ENCODE results near the gene AGO4. TPM values are rescaled to one million over a fixed set of nuclear protein-coding genes. Genes with fewer than 3 reads are reported as not detected.
"Not testable (repeated sequence)": the region's sequence is repeated elsewhere in the genome, so short reads cannot be mapped to it uniquely, and the experiment has no call there.

The AGO4 gene
- total and polyA plus RNA-seq, 2 donors (not counting 1 experiment from before 2014, with no cell fraction given) = 7.8 to 22.6 TPM

- DNase-seq (no peak), ATAC-seq (ENCODE audit: low read depth) (no peak)
- no peaks in the 10 kb centered on the region for H3K36me3 ChIP-seq (replicated peaks in 1 of 2; ENCODE audit: control extremely low read depth in 1 of 2, control insufficient read depth in 1 of 2, extremely low read depth in 1 of 2, insufficient read depth in 2 of 2, low read length in 1 of 2)
- no peak overlapping the region for H3K27ac ChIP-seq (ENCODE audit: low read length in 2 of 2)
- WGBS (ENCODE audit: insufficient coverage) = no CpG with 5 or more reads among the region's 2 CpGs
- H2AFZ ChIP-seq (ENCODE audit: insufficient read depth, low read depth, low read length, poor library complexity, severe bottlenecking) = no peak overlapping the region
- Mint-ChIP-seq H3K27me3 (no peaks in the 10 kb centered on the region), H3K27ac (no peak overlapping the region), H3K4me3 (peak overlapping the region; percentile 90), H3K4me1 (peaks cover 28% of the 10 kb centered on the region), H3K9me3 (ENCODE audit: insufficient read depth) (no peaks in the 10 kb centered on the region)
- no peak for TF ChIP-seq EZH2 (IDR thresholded peaks at IDR 0.05; ENCODE audit: borderline replicate concordance, insufficient read depth, low read depth, low read length, poor library complexity, severe bottlenecking)
- TF ChIP-seq, protein P1, sequence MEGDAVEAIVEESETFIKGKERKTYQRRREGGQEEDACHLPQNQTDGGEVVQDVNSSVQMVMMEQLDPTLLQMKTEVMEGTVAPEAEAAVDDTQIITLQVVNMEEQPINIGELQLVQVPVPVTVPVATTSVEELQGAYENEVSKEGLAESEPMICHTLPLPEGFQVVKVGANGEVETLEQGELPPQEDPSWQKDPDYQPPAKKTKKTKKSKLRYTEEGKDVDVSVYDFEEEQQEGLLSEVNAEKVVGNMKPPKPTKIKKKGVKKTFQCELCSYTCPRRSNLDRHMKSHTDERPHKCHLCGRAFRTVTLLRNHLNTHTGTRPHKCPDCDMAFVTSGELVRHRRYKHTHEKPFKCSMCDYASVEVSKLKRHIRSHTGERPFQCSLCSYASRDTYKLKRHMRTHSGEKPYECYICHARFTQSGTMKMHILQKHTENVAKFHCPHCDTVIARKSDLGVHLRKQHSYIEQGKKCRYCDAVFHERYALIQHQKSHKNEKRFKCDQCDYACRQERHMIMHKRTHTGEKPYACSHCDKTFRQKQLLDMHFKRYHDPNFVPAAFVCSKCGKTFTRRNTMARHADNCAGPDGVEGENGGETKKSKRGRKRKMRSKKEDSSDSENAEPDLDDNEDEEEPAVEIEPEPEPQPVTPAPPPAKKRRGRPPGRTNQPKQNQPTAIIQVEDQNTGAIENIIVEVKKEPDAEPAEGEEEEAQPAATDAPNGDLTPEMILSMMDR (IDR thresholded peaks at IDR 0.05) = no peak
- intact Hi-C loops (cut with micrococcal nuclease) = no loop called here
- H3K79me2 ChIP-seq (ENCODE audit: control insufficient read depth, insufficient read depth, low read length) = peaks cover 52% of the 10 kb centered on the region
- no peaks in the 10 kb centered on the region for H3K27me3 ChIP-seq (replicated peaks in 1 of 4; ENCODE audit: control extremely low read depth in 1 of 4, control insufficient read depth in 3 of 4, insufficient read depth in 4 of 4, low read length in 3 of 4)
- H3K9me3 ChIP-seq (ENCODE audit: control extremely low read depth in 1 of 3, control insufficient read depth in 2 of 3, insufficient read depth in 1 of 3, low read length in 2 of 3) = no peaks in the 10 kb centered on the region
- H3K4me1 ChIP-seq (ENCODE audit: control insufficient read depth in 2 of 2, insufficient read depth in 2 of 2, low read length in 2 of 2) = peaks cover 12 to 14% of the 10 kb centered on the region in 2 donors
- H3K9ac ChIP-seq (ENCODE audit: low read length) = no peak overlapping the region
- peak overlapping the region in 1 of 5 experiments; percentile 83 for H3K4me3 ChIP-seq (ENCODE audit: control extremely low read depth in 1 of 5, extremely low read depth in 1 of 5, insufficient read depth in 1 of 5, low read depth in 2 of 5, low read length in 4 of 5)
- ChIA-PET CTCF (no interaction called here), POLR2A (no interaction called here)
- H3K4me2 ChIP-seq (replicated peaks; ENCODE audit: low read depth, low read length, poor library complexity, severe bottlenecking) = peak overlapping the region; percentile 86
- H4K20me1 ChIP-seq (ENCODE audit: control insufficient read depth, insufficient read depth, low read length, poor library complexity, severe bottlenecking) = no peaks in the 10 kb centered on the region
Measured at GRCh38 chr1:35810096-35810881, 2.5 kb downstream of the AGO4 start.

DNA sequence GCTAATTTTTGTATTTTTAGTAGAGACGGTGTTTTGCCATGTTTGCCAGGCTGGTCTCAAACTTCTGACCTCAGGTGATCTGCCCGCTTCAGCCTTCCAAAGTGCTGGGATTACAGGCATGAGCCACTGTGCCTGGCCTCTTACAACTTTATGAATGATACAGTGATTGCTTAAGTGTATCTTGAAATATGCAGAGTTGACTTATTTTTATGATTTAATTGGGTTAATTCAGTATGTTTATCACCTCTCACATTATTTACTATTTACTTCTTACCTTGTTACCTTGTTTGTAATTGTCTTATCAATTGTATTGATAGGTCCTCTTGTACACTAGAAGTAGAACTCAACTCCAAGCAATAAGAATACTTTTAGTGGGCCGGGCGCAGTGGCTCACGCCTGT lies 4.9 kb downstream of the AGO4 start:
- H4K20me1 ChIP-seq (ENCODE audit: control insufficient read depth, insufficient read depth, low read length, poor library complexity, severe bottlenecking); H3K27ac ChIP-seq (ENCODE audit: low read length in 2 of 2); CTCF ChIA-PET; H3K4me3 Mint-ChIP-seq; H3K27me3 Mint-ChIP-seq; DNase-seq; H2AFZ ChIP-seq (ENCODE audit: insufficient read depth, low read depth, low read length, poor library complexity, severe bottlenecking); H3K4me3 ChIP-seq (ENCODE audit: control extremely low read depth in 1 of 5, extremely low read depth in 1 of 5, insufficient read depth in 1 of 5, low read depth in 2 of 5, low read length in 4 of 5); H3K9ac ChIP-seq (ENCODE audit: low read length); H3K4me2 ChIP-seq (replicated peaks; ENCODE audit: low read depth, low read length, poor library complexity, severe bottlenecking); H3K9me3 ChIP-seq (ENCODE audit: control extremely low read depth in 1 of 3, control insufficient read depth in 2 of 3, insufficient read depth in 1 of 3, low read length in 2 of 3); H3K27me3 ChIP-seq (replicated peaks in 1 of 4; ENCODE audit: control extremely low read depth in 1 of 4, control insufficient read depth in 3 of 4, insufficient read depth in 4 of 4, low read length in 3 of 4); intact Hi-C loops (cut with micrococcal nuclease); H3K36me3 ChIP-seq (replicated peaks in 1 of 2; ENCODE audit: control extremely low read depth in 1 of 2, control insufficient read depth in 1 of 2, extremely low read depth in 1 of 2, insufficient read depth in 2 of 2, low read length in 1 of 2); ATAC-seq (ENCODE audit: low read depth); H3K27ac Mint-ChIP-seq; POLR2A ChIA-PET; H3K9me3 Mint-ChIP-seq (ENCODE audit: insufficient read depth): not testable (repeated sequence)
- Histone ChIP-seq H3K4me1 (ENCODE audit: control insufficient read depth in 2 of 2, insufficient read depth in 2 of 2, low read length in 2 of 2) (peaks cover 10 to 12% of the 10 kb centered on the region in 2 donors), H3K79me2 (ENCODE audit: control insufficient read depth, insufficient read depth, low read length) (peaks cover 68% of the 10 kb centered on the region)
- WGBS (ENCODE audit: insufficient coverage) = 100% methylated on average over 5 of the region's 5 CpGs
- peaks cover 20% of the 10 kb centered on the region for H3K4me1 Mint-ChIP-seq
